Astrocyte (in vitro differentiated cells and primary cell): ENCODE measurements around the gene DOCK2. TPM values are rescaled to one million over a fixed set of nuclear protein-coding genes. Genes with fewer than 3 reads are reported as not detected.

Source experiments
- DNase-seq: peaks from one replicate; pipeline ENCODE4 v3.0.0-alpha.2; 2010; ENCODE audit warnings: low read depth
- FAIRE-seq: peaks from 2 replicates; lab custom pipeline; 2011; peaks lifted over from hg19 to GRCh38; lab: Jason Lieb, UNC
- H2AFZ ChIP-seq: 2 replicates; pipeline ENCODE4 v1.6.0; 2012; ENCODE audit warnings: low read depth, low read length, inconsistent platforms
- H3K27ac ChIP-seq: 2 replicates; pipeline ENCODE4 v1.5.1; 2011; ENCODE audit warnings: low read depth, low read length, inconsistent platforms
- H3K27me3 ChIP-seq: 2 replicates; pipeline ENCODE4 v1.6.0; 2011; ENCODE audit warnings: low read length, inconsistent platforms; ENCODE audit not compliant: insufficient read depth
- H3K36me3 ChIP-seq: 2 replicates; pipeline ENCODE4 v1.5.1; 2011; ENCODE audit warnings: low read length, inconsistent platforms; ENCODE audit not compliant: insufficient read depth
- H3K4me1 ChIP-seq: 2 replicates; pipeline ENCODE4 v1.5.1; 2011; ENCODE audit warnings: low read length, inconsistent platforms; ENCODE audit not compliant: insufficient read depth
- H3K4me2 ChIP-seq: 2 replicates; pipeline ENCODE4 v1.6.0; 2012; ENCODE audit warnings: low read length, inconsistent platforms
- H3K4me3 ChIP-seq: 2 replicates; pipeline ENCODE4 v1.5.1; 2011; ENCODE audit warnings: low read depth, mild to moderate bottlenecking, low read length, inconsistent platforms; ENCODE audit not compliant: insufficient read depth
- H3K79me2 ChIP-seq: 2 replicates; pipeline ENCODE4 v1.6.0; 2012; ENCODE audit warnings: mild to moderate bottlenecking, low read length, inconsistent platforms; ENCODE audit not compliant: insufficient read depth
- H3K9ac ChIP-seq: 2 replicates; pipeline ENCODE4 v1.6.0; 2012; ENCODE audit warnings: mild to moderate bottlenecking, low read length, inconsistent platforms
- H3K9me3 ChIP-seq: 2 replicates; pipeline ENCODE4 v1.5.1; 2012; ENCODE audit warnings: low read depth, mild to moderate bottlenecking, low read length, inconsistent platforms; ENCODE audit not compliant: insufficient read depth
- H4K20me1 ChIP-seq: 2 replicates; pipeline ENCODE4 v1.6.0; 2012; ENCODE audit warnings: low read length, inconsistent platforms; ENCODE audit not compliant: insufficient read depth
- H3K27ac Mint-ChIP-seq: one replicate; pipeline ENCODE4 v1.8.0; 2021; ENCODE audit warnings: mild to moderate bottlenecking, mixed read lengths; ENCODE audit not compliant: unreplicated experiment
- H3K27me3 Mint-ChIP-seq: one replicate; pipeline ENCODE4 v1.8.0; 2021; ENCODE audit warnings: low read depth, mixed read lengths; ENCODE audit not compliant: unreplicated experiment
- H3K36me3 Mint-ChIP-seq: one replicate; pipeline ENCODE4 v1.8.0; 2021; ENCODE audit warnings: low read depth, mixed read lengths; ENCODE audit not compliant: unreplicated experiment
- H3K4me1 Mint-ChIP-seq: one replicate; pipeline ENCODE4 v1.8.0; 2021; ENCODE audit warnings: low read depth, mixed read lengths; ENCODE audit not compliant: unreplicated experiment
- H3K4me3 Mint-ChIP-seq: one replicate; pipeline ENCODE4 v1.8.0; 2021; ENCODE audit warnings: mild to moderate bottlenecking, moderate library complexity, mixed read lengths; ENCODE audit not compliant: unreplicated experiment
- H3K9me3 Mint-ChIP-seq: one replicate; pipeline ENCODE4 v1.8.0; 2021; ENCODE audit warnings: mild to moderate bottlenecking, mixed read lengths; ENCODE audit not compliant: unreplicated experiment
- CTCF ChIP-seq: IDR thresholded peaks from 2 replicates; pipeline ENCODE4 v1.5.1; 2011; ENCODE audit warnings: low read depth, mild to moderate bottlenecking, inconsistent platforms, low read length, moderate library complexity; ENCODE audit not compliant: insufficient read depth
- EZH2 ChIP-seq: IDR thresholded peaks from 2 replicates; pipeline ENCODE4 v1.6.1; 2012; ENCODE audit warnings: mild to moderate bottlenecking, low read length, inconsistent platforms; ENCODE audit not compliant: insufficient read depth
- total RNA-seq: library from RNA; stranded (reverse); gene quantifications from 2 replicates; pipeline ENCODE4 v1.2.1, GENCODE V29; 2021

The DOCK2 gene
- total RNA-seq, 1 donor from 2014 or later: 0.66 TPM

- peaks cover 1% of the 10 kb centered on the region for H3K36me3 Mint-ChIP-seq
- Histone ChIP-seq H3K27ac (peak overlapping the region; percentile 27), H3K27me3 (no peaks in the 10 kb centered on the region), H3K4me3 (no peak overlapping the region), H3K79me2 (no peaks in the 10 kb centered on the region), H3K9ac (no peak overlapping the region), H2AFZ (peak overlapping the region; percentile 14), H3K4me2 (peak overlapping the region; percentile 50), H3K36me3 (no peaks in the 10 kb centered on the region), H4K20me1 (no peaks in the 10 kb centered on the region), H3K4me1 (peaks cover 31% of the 10 kb centered on the region), H3K9me3 (no peaks in the 10 kb centered on the region)
- peaks cover 34% of the 10 kb centered on the region for H3K4me1 Mint-ChIP-seq
- H3K9me3 Mint-ChIP-seq: no peaks in the 10 kb centered on the region
- TF ChIP-seq EZH2 (no peak), CTCF (no peak)
- peak; percentile 32 for FAIRE-seq
- H3K4me3 Mint-ChIP-seq: no peak overlapping the region
- no peaks in the 10 kb centered on the region for H3K27me3 Mint-ChIP-seq
- DNase-seq: peak; percentile 65
- peak overlapping the region; percentile 50 for H3K27ac Mint-ChIP-seq
Observed at GRCh38 chr5:169706758-169707450, 69.8 kb downstream of the DOCK2 start.

- H3K9me3 Mint-ChIP-seq: no peaks in the 10 kb centered on the region
- H3K27ac ChIP-seq: peak overlapping the region; percentile 27
Observed at GRCh38 chr5:169707686-169708085, 70.6 kb downstream of the DOCK2 start.

More at GRCh38 chr5:169707686-169708085, 70.6 kb downstream of the DOCK2 start:
- no peak for TF ChIP-seq EZH2
- TF ChIP-seq CTCF: no peak
- no peaks in the 10 kb centered on the region for H3K79me2 ChIP-seq
- Mint-ChIP-seq H3K36me3 (peaks cover 1% of the 10 kb centered on the region), H3K4me3 (peak overlapping the region; percentile 51), H3K27ac (no peak overlapping the region), H3K27me3 (no peaks in the 10 kb centered on the region), H3K4me1 (peaks cover 32% of the 10 kb centered on the region)
- no peak for DNase-seq
- H3K4me2 ChIP-seq: peak overlapping the region; percentile 50
- no peak overlapping the region for H2AFZ ChIP-seq
- no peaks in the 10 kb centered on the region for H4K20me1 ChIP-seq
- no peaks in the 10 kb centered on the region for H3K36me3 ChIP-seq
- FAIRE-seq: no peak
- peaks cover 25% of the 10 kb centered on the region for H3K4me1 ChIP-seq
- H3K9me3 ChIP-seq: no peaks in the 10 kb centered on the region
- no peak overlapping the region for H3K9ac ChIP-seq
- H3K27me3 ChIP-seq: no peaks in the 10 kb centered on the region
- no peak overlapping the region for H3K4me3 ChIP-seq
